ENCODE measurements around the gene STK32B. TPM values are rescaled to one million over a fixed set of nuclear protein-coding genes. Genes with fewer than 3 reads are reported as not detected.

STK32B gene
- total RNA-seq, 1 donor from 2014 or later: 0.56 TPM

DNA sequence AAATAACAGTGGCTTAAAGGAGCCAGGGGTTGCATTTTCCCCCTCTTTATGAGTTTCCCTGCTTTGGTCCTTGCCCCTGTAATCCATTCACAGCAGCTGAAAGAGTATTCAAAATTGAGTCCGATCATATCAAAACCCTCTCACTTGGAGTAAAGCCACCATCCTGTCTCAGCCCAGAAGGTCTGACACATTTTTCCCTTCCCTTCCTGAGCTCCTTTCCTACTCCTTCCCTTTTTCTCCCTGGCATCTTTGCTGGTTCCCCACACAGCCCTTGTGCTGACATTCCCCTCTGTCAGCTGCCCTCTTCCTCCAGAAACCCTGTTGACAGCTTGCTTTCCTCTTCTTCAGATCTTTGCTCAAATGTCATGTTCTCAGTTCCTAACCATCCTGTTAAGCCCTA is 361.5 kb downstream of the STK32B start:
- Mint-ChIP-seq H3K27ac (ENCODE audit: unreplicated experiment) (no peak overlapping the region), H3K4me1 (ENCODE audit: unreplicated experiment) (peaks cover 4% of the 10 kb centered on the region), H3K36me3 (ENCODE audit: low read depth, unreplicated experiment) (peaks cover 8% of the 10 kb centered on the region), H3K9me3 (ENCODE audit: unreplicated experiment) (peaks cover 7% of the 10 kb centered on the region), H3K27me3 (ENCODE audit: unreplicated experiment) (no peaks in the 10 kb centered on the region), H3K4me3 (ENCODE audit: unreplicated experiment) (no peak overlapping the region)
- no peak for DNase-seq (ENCODE audit: low spot score)
- TF ChIP-seq, protein P1, sequence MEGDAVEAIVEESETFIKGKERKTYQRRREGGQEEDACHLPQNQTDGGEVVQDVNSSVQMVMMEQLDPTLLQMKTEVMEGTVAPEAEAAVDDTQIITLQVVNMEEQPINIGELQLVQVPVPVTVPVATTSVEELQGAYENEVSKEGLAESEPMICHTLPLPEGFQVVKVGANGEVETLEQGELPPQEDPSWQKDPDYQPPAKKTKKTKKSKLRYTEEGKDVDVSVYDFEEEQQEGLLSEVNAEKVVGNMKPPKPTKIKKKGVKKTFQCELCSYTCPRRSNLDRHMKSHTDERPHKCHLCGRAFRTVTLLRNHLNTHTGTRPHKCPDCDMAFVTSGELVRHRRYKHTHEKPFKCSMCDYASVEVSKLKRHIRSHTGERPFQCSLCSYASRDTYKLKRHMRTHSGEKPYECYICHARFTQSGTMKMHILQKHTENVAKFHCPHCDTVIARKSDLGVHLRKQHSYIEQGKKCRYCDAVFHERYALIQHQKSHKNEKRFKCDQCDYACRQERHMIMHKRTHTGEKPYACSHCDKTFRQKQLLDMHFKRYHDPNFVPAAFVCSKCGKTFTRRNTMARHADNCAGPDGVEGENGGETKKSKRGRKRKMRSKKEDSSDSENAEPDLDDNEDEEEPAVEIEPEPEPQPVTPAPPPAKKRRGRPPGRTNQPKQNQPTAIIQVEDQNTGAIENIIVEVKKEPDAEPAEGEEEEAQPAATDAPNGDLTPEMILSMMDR (IDR thresholded peaks at IDR 0.05; ENCODE audit: unreplicated experiment): no peak

DNA sequence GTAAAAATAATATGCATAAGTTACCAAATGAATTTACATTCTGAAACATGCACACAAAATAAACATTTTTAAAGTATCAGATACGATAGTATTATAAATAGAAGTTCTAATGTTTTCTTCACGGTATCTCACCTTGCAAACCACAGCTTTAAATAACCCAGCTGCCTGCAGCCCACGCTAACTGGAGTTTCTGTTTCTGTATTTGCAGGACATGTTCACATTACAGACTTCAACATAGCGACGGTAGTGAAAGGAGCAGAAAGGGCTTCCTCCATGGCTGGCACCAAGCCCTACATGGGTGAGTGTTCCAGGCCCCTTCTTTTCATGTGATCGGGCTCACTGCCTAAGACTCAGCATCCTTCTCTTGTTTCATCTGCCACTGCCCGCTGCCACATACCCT is 365.4 kb downstream of the STK32B start:
- TF ChIP-seq, protein P1 (IDR thresholded peaks at IDR 0.05; ENCODE audit: unreplicated experiment): no peak
- Mint-ChIP-seq H3K27ac (ENCODE audit: unreplicated experiment) (no peak overlapping the region), H3K4me1 (ENCODE audit: unreplicated experiment) (peaks cover 14% of the 10 kb centered on the region), H3K27me3 (ENCODE audit: unreplicated experiment) (no peaks in the 10 kb centered on the region), H3K4me3 (ENCODE audit: unreplicated experiment) (no peak overlapping the region), H3K36me3 (ENCODE audit: low read depth, unreplicated experiment) (peaks cover 11% of the 10 kb centered on the region), H3K9me3 (ENCODE audit: unreplicated experiment) (peaks cover 7% of the 10 kb centered on the region)
- no peak for DNase-seq (ENCODE audit: low spot score)

- Mint-ChIP-seq H3K36me3 (ENCODE audit: low read depth, unreplicated experiment) (peaks cover 11% of the 10 kb centered on the region), H3K27me3 (ENCODE audit: unreplicated experiment) (peaks cover 3% of the 10 kb centered on the region), H3K4me1 (ENCODE audit: unreplicated experiment) (peaks cover 10% of the 10 kb centered on the region), H3K27ac (ENCODE audit: unreplicated experiment) (no peak overlapping the region), H3K4me3 (ENCODE audit: unreplicated experiment) (no peak overlapping the region), H3K9me3 (ENCODE audit: unreplicated experiment) (peaks cover 7% of the 10 kb centered on the region)
- TF ChIP-seq, protein P1 (IDR thresholded peaks at IDR 0.05; ENCODE audit: unreplicated experiment): no peak
- no peak for DNase-seq (ENCODE audit: low spot score)
Observed at GRCh38 chr4:5420266-5420665, 369.0 kb downstream of the STK32B start.

- Mint-ChIP-seq H3K4me1 (ENCODE audit: unreplicated experiment) (peaks cover 10% of the 10 kb centered on the region), H3K27me3 (ENCODE audit: unreplicated experiment) (peaks cover 3% of the 10 kb centered on the region), H3K4me3 (ENCODE audit: unreplicated experiment) (no peak overlapping the region), H3K9me3 (ENCODE audit: unreplicated experiment) (peaks cover 7% of the 10 kb centered on the region), H3K36me3 (ENCODE audit: low read depth, unreplicated experiment) (peaks cover 11% of the 10 kb centered on the region), H3K27ac (ENCODE audit: unreplicated experiment) (no peak overlapping the region)
- TF ChIP-seq, protein P1 (IDR thresholded peaks at IDR 0.05; ENCODE audit: unreplicated experiment): no peak
- DNase-seq (ENCODE audit: low spot score): no peak
Observed at GRCh38 chr4:5421416-5421815, 370.1 kb downstream of the STK32B start.

DNA sequence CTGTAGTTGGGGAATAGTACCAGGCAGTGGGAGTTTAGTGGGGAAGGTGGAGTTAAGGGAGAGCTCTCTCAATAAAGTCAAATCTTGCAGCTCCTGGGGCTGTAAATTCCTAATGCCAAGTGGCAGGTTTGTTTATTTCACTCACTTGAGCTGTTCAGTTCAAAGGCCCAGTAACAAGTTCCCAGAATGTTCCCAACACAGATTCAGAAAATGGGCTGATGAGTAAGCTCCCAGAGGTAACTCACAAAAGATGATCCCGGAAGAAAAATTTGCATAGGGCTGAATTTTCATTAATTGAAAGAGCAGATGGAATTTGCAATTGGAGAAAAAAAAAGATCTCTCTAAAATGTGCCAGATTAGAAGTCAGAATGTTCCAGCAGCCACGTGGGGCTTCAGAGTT is 370.9 kb downstream of the STK32B start:
- H3K27me3 Mint-ChIP-seq (ENCODE audit: unreplicated experiment): peaks cover 3% of the 10 kb centered on the region
- no peak for DNase-seq (ENCODE audit: low spot score)
- peaks cover 4% of the 10 kb centered on the region for H3K9me3 Mint-ChIP-seq (ENCODE audit: unreplicated experiment)
- peaks cover 7% of the 10 kb centered on the region for H3K36me3 Mint-ChIP-seq (ENCODE audit: low read depth, unreplicated experiment)
- H3K4me3 Mint-ChIP-seq (ENCODE audit: unreplicated experiment): no peak overlapping the region
- no peak overlapping the region for H3K27ac Mint-ChIP-seq (ENCODE audit: unreplicated experiment)
- H3K4me1 Mint-ChIP-seq (ENCODE audit: unreplicated experiment): peaks cover 10% of the 10 kb centered on the region
- TF ChIP-seq, protein P1 (IDR thresholded peaks at IDR 0.05; ENCODE audit: unreplicated experiment): no peak
